ENCODE results near the gene GPR6. TPM values are rescaled to one million over a fixed set of nuclear protein-coding genes. Genes with fewer than 3 reads are reported as not detected.

GPR6 gene
- total and polyA plus RNA-seq, 7 experiments from 2014 or later: not detected

GRCh38 chr6:109949281-109950065 lies 28.6 kb upstream of the GPR6 start:
- peaks cover 0 to 1% (median 0%) of the 10 kb centered on the region in 5 donors for H3K36me3 Mint-ChIP-seq
- no peak for ATAC-seq
- Histone ChIP-seq H3K4me1 (ENCODE audit: control insufficient read depth in 2 of 2, insufficient read depth in 2 of 2, low read length in 2 of 2) (no peaks in the 10 kb centered on the region), H3K9me3 (ENCODE audit: control insufficient read depth in 2 of 3, low read length in 3 of 3) (no peaks in the 10 kb centered on the region), H3K27me3 (ENCODE audit: control insufficient read depth in 2 of 2, insufficient read depth in 2 of 2, low read length in 2 of 2) (no peaks in the 10 kb centered on the region), H3K36me3 (ENCODE audit: control insufficient read depth in 2 of 3, insufficient read depth in 3 of 3, low read length in 3 of 3) (no peaks in the 10 kb centered on the region), H3K4me3 (ENCODE audit: low read length) (no peak overlapping the region), H3K27ac (ENCODE audit: low read depth, low read length) (no peak overlapping the region)
- intact Hi-C loops (cut with micrococcal nuclease): no loop called here
- ChIA-PET POLR2A (no interaction called here), CTCF (interaction anchor here (0.7 kb wide), 1 partner anchor 34 kb away, joined by 3 read pairs; no protein-coding TSS in a partner anchor)
- DNase-seq: no peak
- no peak overlapping the region for H3K4me3 Mint-ChIP-seq
- H3K27me3 Mint-ChIP-seq: peaks cover 0 to 42% (median 19%) of the 10 kb centered on the region in 5 donors
- no peak overlapping the region for H3K27ac Mint-ChIP-seq
- H3K9me3 Mint-ChIP-seq: peaks cover 0 to 4% (median 1%) of the 10 kb centered on the region in 11 donors
- no peaks in the 10 kb centered on the region for H3K4me1 Mint-ChIP-seq

DNA sequence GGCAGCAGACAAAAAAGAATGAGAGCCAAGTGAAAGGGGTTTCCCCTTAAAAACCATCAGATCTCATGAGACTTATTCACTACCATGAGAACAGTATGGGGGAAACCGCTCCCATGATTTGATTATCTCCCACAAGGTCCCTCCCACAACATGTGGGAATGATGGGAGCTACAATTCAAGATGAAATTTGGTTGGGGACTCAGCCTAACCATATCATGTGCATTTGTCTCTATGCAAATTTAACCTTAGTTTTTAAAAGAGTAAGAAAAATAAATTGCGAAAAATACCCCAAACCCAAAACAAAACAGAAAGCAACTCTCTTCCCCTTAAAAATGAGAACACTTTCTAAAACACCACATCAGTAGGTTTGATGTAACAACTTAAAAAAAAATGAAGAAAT lies 22.6 kb upstream of the GPR6 start:
- peaks cover 2 to 47% (median 38%) of the 10 kb centered on the region in 5 donors for H3K27me3 Mint-ChIP-seq
- H3K9me3 Mint-ChIP-seq: peaks cover 0 to 8% (median 2%) of the 10 kb centered on the region in 11 donors
- H3K27ac Mint-ChIP-seq: no peak overlapping the region
- Histone ChIP-seq H3K27ac (ENCODE audit: low read depth, low read length) (no peak overlapping the region), H3K9me3 (ENCODE audit: control insufficient read depth in 2 of 3, low read length in 3 of 3) (no peaks in the 10 kb centered on the region), H3K36me3 (ENCODE audit: control insufficient read depth in 2 of 3, insufficient read depth in 3 of 3, low read length in 3 of 3) (no peaks in the 10 kb centered on the region), H3K4me1 (ENCODE audit: control insufficient read depth in 2 of 2, insufficient read depth in 2 of 2, low read length in 2 of 2) (no peaks in the 10 kb centered on the region), H3K4me3 (ENCODE audit: low read length) (no peak overlapping the region), H3K27me3 (ENCODE audit: control insufficient read depth in 2 of 2, insufficient read depth in 2 of 2, low read length in 2 of 2) (no peaks in the 10 kb centered on the region)
- peaks cover 0 to 4% (median 0%) of the 10 kb centered on the region in 5 donors for H3K36me3 Mint-ChIP-seq
- H3K4me1 Mint-ChIP-seq: no peaks in the 10 kb centered on the region
- no peak overlapping the region for H3K4me3 Mint-ChIP-seq
- POLR2A ChIA-PET: no interaction called here
- DNase-seq (no peak), ATAC-seq (no peak)
- CTCF ChIA-PET: no interaction called here
- intact Hi-C loops (cut with micrococcal nuclease): no loop called here

DNA sequence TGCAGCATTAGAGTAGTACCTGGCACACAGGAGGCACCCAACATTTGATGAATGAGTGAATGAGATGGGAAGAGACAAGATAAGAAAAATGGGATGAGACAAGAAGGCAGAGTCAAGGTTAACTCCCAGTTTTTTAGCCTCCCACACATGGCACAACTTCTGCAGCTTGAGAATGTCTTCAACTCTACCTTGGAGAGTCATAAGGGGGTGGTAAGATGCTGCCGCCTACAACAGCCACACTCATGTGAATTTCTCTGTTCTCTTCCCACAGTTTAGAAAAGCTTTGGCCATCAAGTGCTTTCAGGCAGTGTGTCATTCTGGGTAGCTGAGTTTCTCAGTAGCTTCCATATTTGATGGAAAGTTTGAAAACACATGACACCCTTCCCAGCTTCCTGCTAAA lies 19.5 kb upstream of the GPR6 start:
- DNase-seq: no peak
- intact Hi-C loops (cut with micrococcal nuclease): no loop called here
- no peak overlapping the region for H3K4me3 Mint-ChIP-seq
- H3K4me1 Mint-ChIP-seq: no peaks in the 10 kb centered on the region
- no peak overlapping the region for H3K27ac Mint-ChIP-seq
- ATAC-seq: no peak
- Histone ChIP-seq H3K9me3 (ENCODE audit: control insufficient read depth in 2 of 3, low read length in 3 of 3) (no peaks in the 10 kb centered on the region), H3K4me1 (ENCODE audit: control insufficient read depth in 2 of 2, insufficient read depth in 2 of 2, low read length in 2 of 2) (no peaks in the 10 kb centered on the region), H3K27ac (ENCODE audit: low read depth, low read length) (no peak overlapping the region), H3K4me3 (ENCODE audit: low read length) (no peak overlapping the region), H3K27me3 (ENCODE audit: control insufficient read depth in 2 of 2, insufficient read depth in 2 of 2, low read length in 2 of 2) (no peaks in the 10 kb centered on the region), H3K36me3 (ENCODE audit: control insufficient read depth in 2 of 3, insufficient read depth in 3 of 3, low read length in 3 of 3) (no peaks in the 10 kb centered on the region)
- H3K36me3 Mint-ChIP-seq: peaks cover 0 to 4% (median 0%) of the 10 kb centered on the region in 5 donors
- POLR2A ChIA-PET: interaction anchor here (0.6 kb wide), 1 partner anchor 433 kb away, joined by 3 read pairs; no protein-coding TSS in a partner anchor
- CTCF ChIA-PET: no interaction called here
- H3K9me3 Mint-ChIP-seq: peaks cover 0 to 9% (median 2%) of the 10 kb centered on the region in 11 donors
- H3K27me3 Mint-ChIP-seq: peaks cover 2 to 37% (median 29%) of the 10 kb centered on the region in 5 donors

GRCh38 chr6:109961611-109962041 lies 16.5 kb upstream of the GPR6 start:
- Mint-ChIP-seq H3K4me3 (no peak overlapping the region), H3K36me3 (no peaks in the 10 kb centered on the region), H3K9me3 (peaks cover 0 to 5% (median 0%) of the 10 kb centered on the region in 11 donors), H3K4me1 (no peaks in the 10 kb centered on the region), H3K27ac (no peak overlapping the region), H3K27me3 (peaks cover 0 to 26% (median 14%) of the 10 kb centered on the region in 5 donors)
- Histone ChIP-seq H3K36me3 (ENCODE audit: control insufficient read depth in 2 of 3, insufficient read depth in 3 of 3, low read length in 3 of 3) (no peaks in the 10 kb centered on the region), H3K27ac (ENCODE audit: low read depth, low read length) (no peak overlapping the region), H3K4me3 (ENCODE audit: low read length) (no peak overlapping the region), H3K27me3 (ENCODE audit: control insufficient read depth in 2 of 2, insufficient read depth in 2 of 2, low read length in 2 of 2) (no peaks in the 10 kb centered on the region), H3K9me3 (ENCODE audit: control insufficient read depth in 2 of 3, low read length in 3 of 3) (no peaks in the 10 kb centered on the region), H3K4me1 (ENCODE audit: control insufficient read depth in 2 of 2, insufficient read depth in 2 of 2, low read length in 2 of 2) (no peaks in the 10 kb centered on the region)
- intact Hi-C loops (cut with micrococcal nuclease): no loop called here
- CTCF ChIA-PET: no interaction called here
- POLR2A ChIA-PET: no interaction called here
- ATAC-seq: no peak
- DNase-seq: no peak

DNA sequence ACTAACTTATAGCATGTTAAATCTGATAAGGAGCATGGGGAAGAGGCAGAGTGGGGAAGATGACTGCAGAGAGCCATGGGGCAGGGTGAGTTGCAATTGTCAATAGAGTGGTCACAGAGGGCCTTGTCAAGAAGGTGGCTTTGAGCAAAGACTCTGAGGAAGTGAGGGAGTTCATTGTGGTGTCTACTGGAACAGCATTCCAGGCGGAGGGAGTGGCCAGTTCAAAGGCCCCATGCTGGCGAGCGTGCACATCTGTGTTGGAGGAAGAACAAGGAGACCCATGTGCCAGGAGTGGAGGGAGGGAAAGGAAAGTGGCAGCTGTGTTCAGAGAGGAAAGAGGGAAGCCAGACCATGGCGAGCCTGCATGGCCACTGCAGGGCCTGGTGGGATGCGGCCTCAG lies 15.8 kb upstream of the GPR6 start:
- POLR2A ChIA-PET: no interaction called here
- no peak overlapping the region for H3K27ac ChIP-seq (ENCODE audit: low read depth, low read length)
- H3K36me3 Mint-ChIP-seq: no peaks in the 10 kb centered on the region
- H3K27ac Mint-ChIP-seq: no peak overlapping the region
- no peaks in the 10 kb centered on the region for H3K36me3 ChIP-seq (ENCODE audit: control insufficient read depth in 2 of 3, insufficient read depth in 3 of 3, low read length in 3 of 3)
- DNase-seq (no peak), ATAC-seq (no peak)
- no peak overlapping the region for H3K4me3 ChIP-seq (ENCODE audit: low read length)
- H3K4me1 Mint-ChIP-seq: no peaks in the 10 kb centered on the region
- CTCF ChIA-PET: no interaction called here
- intact Hi-C loops (cut with micrococcal nuclease): no loop called here
- H3K27me3 ChIP-seq (ENCODE audit: control insufficient read depth in 2 of 2, insufficient read depth in 2 of 2, low read length in 2 of 2): no peaks in the 10 kb centered on the region
- no peaks in the 10 kb centered on the region for H3K9me3 ChIP-seq (ENCODE audit: control insufficient read depth in 2 of 3, low read length in 3 of 3)
- H3K9me3 Mint-ChIP-seq: peaks cover 0 to 5% (median 0%) of the 10 kb centered on the region in 11 donors
- H3K27me3 Mint-ChIP-seq: peaks cover 0 to 25% (median 10%) of the 10 kb centered on the region in 5 donors
- H3K4me3 Mint-ChIP-seq: no peak overlapping the region
- H3K4me1 ChIP-seq (ENCODE audit: control insufficient read depth in 2 of 2, insufficient read depth in 2 of 2, low read length in 2 of 2): no peaks in the 10 kb centered on the region

DNA sequence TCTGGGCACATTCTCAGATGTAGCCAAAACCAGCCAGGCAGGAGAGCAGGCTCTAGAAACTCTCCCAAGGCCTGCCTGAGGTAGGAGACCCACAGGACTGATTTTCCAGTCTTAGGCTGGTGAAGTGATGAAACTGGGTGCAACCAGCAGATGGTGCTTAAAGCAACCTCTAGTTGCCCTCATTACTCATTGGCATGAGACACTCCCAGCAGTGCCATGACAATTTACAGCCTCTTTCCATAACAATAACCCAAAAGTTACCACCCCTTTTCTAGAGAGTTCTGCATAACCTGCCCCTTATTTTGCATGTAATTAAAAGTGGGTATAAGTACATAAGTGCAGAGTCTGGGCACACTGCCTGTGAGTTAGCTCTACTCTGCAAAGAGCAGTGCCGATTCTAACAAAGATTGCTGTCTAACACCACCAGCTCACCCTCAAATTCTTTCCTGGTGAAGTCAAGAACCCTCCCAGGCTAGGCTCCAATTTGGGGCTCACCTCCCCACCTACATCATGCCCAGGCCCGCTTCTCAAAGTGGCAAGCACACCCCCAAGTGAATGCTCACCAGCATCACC lies 14.4 kb upstream of the GPR6 start:
- intact Hi-C loops (cut with micrococcal nuclease): no loop called here
- no peak for DNase-seq
- H3K4me1 Mint-ChIP-seq: no peaks in the 10 kb centered on the region

More for the DNA sequence above, 14.4 kb upstream of the GPR6 start:
- no peak overlapping the region for H3K27ac ChIP-seq (ENCODE audit: low read depth, low read length)
- H3K27me3 ChIP-seq (ENCODE audit: control insufficient read depth in 2 of 2, insufficient read depth in 2 of 2, low read length in 2 of 2): no peaks in the 10 kb centered on the region
- H3K9me3 ChIP-seq (ENCODE audit: control insufficient read depth in 2 of 3, low read length in 3 of 3): no peaks in the 10 kb centered on the region
- no peaks in the 10 kb centered on the region for H3K36me3 ChIP-seq (ENCODE audit: control insufficient read depth in 2 of 3, insufficient read depth in 3 of 3, low read length in 3 of 3)
- CTCF ChIA-PET: no interaction called here
- H3K4me3 ChIP-seq (ENCODE audit: low read length): no peak overlapping the region
- Mint-ChIP-seq H3K27me3 (peaks cover 0 to 21% (median 4%) of the 10 kb centered on the region in 5 donors), H3K36me3 (no peaks in the 10 kb centered on the region), H3K27ac (no peak overlapping the region), H3K4me3 (no peak overlapping the region), H3K9me3 (peaks cover 0 to 5% (median 0%) of the 10 kb centered on the region in 11 donors)
- no peaks in the 10 kb centered on the region for H3K4me1 ChIP-seq (ENCODE audit: control insufficient read depth in 2 of 2, insufficient read depth in 2 of 2, low read length in 2 of 2)
- POLR2A ChIA-PET: no interaction called here
- ATAC-seq: no peak

Data from naive thymus-derived CD4-positive, alpha-beta T cell (primary cell).